Coronary artery (tissue), 2 donors: ENCODE measurements around the gene KCNMA1.

Experiments
- DNase-seq: peaks from one replicate; pipeline ENCODE4 v3.0.0-alpha.2; 2017; ENCODE audit warnings: low spot score
- H3K27ac ChIP-seq, 2 donors: fragments of 200-600 bp; sonication (generic); one replicate each; pipeline ENCODE4 v1.5.1; 2016 to 2019
- H3K4me3 ChIP-seq: fragments of 200-600 bp; sonication (generic); 2 replicates; pipeline ENCODE4 v1.5.1; 2016; ENCODE audit warnings: mild to moderate bottlenecking, moderate library complexity
- TF ChIP-seq, protein P1 (sequence below): fragments of 200-600 bp; sonication (generic); IDR thresholded peaks from one replicate; pipeline ENCODE4 v1.5.1; 2019; ENCODE audit warnings: antibody characterized with exemption

KCNMA1 gene

DNA sequence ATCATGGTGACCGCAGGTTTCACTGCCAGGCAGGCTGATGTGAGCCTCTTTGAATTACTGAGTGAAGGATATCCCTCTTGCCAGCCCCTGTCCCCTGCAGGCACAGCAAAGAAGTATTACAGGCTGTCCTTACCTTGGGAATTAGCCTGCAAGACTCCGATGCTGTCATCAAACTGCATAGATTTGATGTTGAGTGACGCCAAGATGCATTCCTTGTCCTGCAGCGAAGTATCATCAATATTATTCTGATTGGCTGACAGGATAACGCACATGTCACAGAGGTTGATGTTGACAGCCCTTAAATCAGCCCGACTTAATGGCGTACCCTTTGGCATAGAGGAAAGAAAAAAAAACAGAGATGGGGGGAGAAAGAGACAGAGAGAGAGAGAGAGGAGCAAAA, 693.0 kb downstream of the KCNMA1 start:
- no peak for DNase-seq
- Histone ChIP-seq H3K4me3 (no peak overlapping the region), H3K27ac (no peak overlapping the region)
- TF ChIP-seq, protein P1, sequence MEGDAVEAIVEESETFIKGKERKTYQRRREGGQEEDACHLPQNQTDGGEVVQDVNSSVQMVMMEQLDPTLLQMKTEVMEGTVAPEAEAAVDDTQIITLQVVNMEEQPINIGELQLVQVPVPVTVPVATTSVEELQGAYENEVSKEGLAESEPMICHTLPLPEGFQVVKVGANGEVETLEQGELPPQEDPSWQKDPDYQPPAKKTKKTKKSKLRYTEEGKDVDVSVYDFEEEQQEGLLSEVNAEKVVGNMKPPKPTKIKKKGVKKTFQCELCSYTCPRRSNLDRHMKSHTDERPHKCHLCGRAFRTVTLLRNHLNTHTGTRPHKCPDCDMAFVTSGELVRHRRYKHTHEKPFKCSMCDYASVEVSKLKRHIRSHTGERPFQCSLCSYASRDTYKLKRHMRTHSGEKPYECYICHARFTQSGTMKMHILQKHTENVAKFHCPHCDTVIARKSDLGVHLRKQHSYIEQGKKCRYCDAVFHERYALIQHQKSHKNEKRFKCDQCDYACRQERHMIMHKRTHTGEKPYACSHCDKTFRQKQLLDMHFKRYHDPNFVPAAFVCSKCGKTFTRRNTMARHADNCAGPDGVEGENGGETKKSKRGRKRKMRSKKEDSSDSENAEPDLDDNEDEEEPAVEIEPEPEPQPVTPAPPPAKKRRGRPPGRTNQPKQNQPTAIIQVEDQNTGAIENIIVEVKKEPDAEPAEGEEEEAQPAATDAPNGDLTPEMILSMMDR, result no peak

DNA sequence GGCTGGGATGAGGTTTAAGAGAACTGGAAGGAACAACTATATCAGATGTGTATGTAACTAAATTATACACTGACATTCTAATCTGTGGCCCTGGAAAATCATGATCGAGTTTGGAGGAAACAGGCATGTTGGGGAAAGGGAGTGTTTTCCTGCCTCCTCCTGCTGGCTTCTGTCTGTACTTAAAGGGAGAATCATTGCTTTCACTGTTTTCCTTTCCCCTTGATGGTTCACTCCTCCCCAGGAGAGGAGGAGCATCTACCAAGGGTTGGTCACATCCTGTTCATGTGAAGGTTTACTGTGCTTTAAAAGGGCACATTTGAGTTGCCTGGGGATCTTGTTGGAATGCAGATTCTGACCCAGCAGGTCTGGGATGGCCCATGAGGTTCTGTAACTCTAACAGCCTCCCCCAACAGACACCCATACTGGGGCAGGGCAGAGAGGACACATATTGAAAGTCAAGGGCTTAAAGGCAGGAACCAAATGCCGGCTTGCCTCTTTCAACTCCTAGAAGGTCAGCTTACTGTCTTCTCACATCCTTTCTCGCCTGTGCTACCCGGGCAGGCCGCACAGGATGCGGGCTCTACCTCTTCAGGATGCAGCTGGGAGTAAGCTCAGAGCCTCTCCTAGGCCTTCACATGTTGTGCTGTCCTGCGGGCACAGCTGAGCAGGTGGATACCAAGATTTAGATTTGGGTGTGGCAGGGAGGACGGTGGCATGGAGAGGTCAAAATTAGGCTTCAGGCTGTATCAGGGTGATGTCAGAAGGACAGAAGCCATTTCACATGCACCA, 694.8 kb downstream of the KCNMA1 start:
- DNase-seq, result no peak
- no peak overlapping the region for H3K4me3 ChIP-seq
- no peak overlapping the region for H3K27ac ChIP-seq
- TF ChIP-seq, protein P1, result no peak

GRCh38 chr10:76939933-76940468, 697.6 kb downstream of the KCNMA1 start:
- Histone ChIP-seq H3K27ac (no peak overlapping the region), H3K4me3 (no peak overlapping the region)
- TF ChIP-seq, protein P1, result no peak
- no peak for DNase-seq

DNA sequence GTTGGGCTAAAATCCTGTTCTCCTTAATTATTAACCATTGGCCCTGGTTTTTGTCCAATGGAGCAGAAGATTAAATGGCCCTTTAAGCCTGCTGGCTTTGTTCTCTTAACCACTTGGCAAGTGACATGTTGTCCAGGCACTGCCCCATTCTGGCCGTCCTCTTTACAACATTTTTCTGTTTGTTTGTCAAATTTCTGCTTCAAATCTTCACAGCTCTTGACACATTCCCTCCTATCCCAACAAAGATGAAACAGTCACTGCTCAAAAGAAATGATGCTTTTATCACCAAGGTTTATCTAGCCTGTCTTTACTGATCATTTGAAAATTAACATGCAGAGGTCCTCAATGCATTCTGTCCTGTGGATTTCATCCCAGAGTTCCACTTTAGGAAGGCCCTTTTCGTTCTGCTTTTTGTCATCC, 700.4 kb downstream of the KCNMA1 start:
- Histone ChIP-seq H3K4me3 (no peak overlapping the region), H3K27ac (no peak overlapping the region)
- TF ChIP-seq, protein P1, result no peak
- no peak for DNase-seq

GRCh38 chr10:76935941-76936613, 701.5 kb downstream of the KCNMA1 start:
- TF ChIP-seq, protein P1, result no peak
- no peak overlapping the region for H3K27ac ChIP-seq
- no peak overlapping the region for H3K4me3 ChIP-seq
- no peak for DNase-seq

DNA sequence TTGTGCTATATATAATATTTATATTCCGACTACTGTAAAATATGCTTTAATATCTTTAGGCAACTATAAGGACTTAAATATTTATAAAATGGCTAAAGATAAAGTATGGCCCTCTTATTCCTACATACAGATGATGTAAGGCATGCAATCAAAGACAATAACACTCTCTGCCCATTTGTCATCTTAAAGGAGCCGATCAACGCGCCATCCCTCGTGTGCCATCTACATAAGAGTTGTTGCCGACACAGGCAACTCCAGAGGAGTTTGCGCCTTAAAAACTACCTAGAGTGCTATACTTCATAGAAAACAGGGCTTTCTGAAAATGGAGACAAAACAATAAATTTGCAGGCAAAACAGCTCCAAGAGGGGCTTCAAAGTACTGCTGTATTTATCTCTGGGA, 709.0 kb downstream of the KCNMA1 start:
- Histone ChIP-seq H3K27ac (no peak overlapping the region), H3K4me3 (no peak overlapping the region)
- TF ChIP-seq, protein P1, result no peak
- DNase-seq, result no peak
